BJ (cell line): ENCODE data around the gene RNF220. TPM values are rescaled to one million over a fixed set of nuclear protein-coding genes. Genes with fewer than 3 reads are reported as not detected.

ENCODE experiments used
- CTCF ChIA-PET: fragments of 350-600 bp; formaldehyde crosslinking; extraction: SDS; loops from one replicate; lab custom pipeline; 2021; ENCODE audit warnings: antibody characterized with exemption, inconsistent platforms; lab: Yijun Ruan, JAX
- POLR2A ChIA-PET: fragments of 300-600 bp; sonication (Branson Sonifier 250); formaldehyde crosslinking; extraction: SDS; loops from one replicate; lab custom pipeline; 2021; ENCODE audit warnings: antibody characterized with exemption; lab: Charles Lee
- DNase-seq: peaks from one replicate; pipeline ENCODE4 v3.0.0-alpha.2; 2011; ENCODE audit warnings: low read depth
- H3K27me3 ChIP-seq: 2 replicates; pipeline ENCODE4 v1.6.0; 2011; ENCODE audit warnings: low read length; ENCODE audit not compliant: control insufficient read depth, insufficient read depth
- H3K36me3 ChIP-seq: 2 replicates; pipeline ENCODE4 v1.5.1; 2011; ENCODE audit warnings: low read length; ENCODE audit not compliant: control insufficient read depth, insufficient read depth
- H3K4me3 ChIP-seq: 2 replicates; pipeline ENCODE4 v1.5.1; 2011; ENCODE audit warnings: low read depth, mild to moderate bottlenecking, control low read depth, low read length
- polyA plus RNA-seq: library from polyadenylated mRNA; depleted of rRNA; stranded (reverse); fragments of >200 nt; gene quantifications from 2 replicates; pipeline ENCODE4 v1.2.3, GENCODE V29; 2011
- TF ChIP-seq, protein P1 (sequence below): IDR thresholded peaks from 2 replicates; pipeline ENCODE4 v1.5.1; 2011; ENCODE audit warnings: low read depth, mild to moderate bottlenecking, control low read depth, inconsistent platforms, low read length, moderate library complexity; ENCODE audit not compliant: insufficient read depth

Gene RNF220
- polyA plus RNA-seq, 1 experiment: 65.4 TPM

DNA sequence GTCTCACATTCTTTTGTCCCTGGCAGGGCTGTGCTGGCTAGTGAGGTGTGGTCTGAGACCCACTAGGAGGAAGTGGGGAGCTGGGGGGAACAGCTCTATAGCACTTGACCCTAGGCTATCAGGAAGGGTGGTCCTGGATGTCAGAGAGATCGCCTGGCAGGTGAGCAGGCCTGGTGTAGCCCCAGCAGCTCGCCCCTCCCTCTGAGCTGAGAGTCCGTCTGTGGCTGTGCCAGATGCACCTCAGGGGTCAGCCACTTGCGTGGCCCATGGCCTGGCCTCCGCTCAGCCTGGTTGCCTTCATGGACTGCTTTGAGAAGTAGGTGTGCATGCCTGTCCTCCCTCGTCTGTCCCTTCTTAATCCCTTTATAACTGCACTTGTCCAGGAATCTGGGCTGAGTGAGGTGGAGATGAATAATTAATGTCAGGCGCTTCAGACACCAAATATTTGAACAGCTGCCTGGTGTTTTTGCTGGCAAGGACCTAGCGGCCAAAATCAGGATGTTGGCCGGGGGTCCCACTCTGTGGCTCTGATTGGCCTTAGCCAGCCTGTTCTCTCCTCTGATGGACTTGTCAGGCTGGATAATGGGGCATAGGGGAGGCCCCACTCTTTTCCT is 238.8 kb downstream of the RNF220 start:
- no peak for DNase-seq
- Histone ChIP-seq H3K27me3 (no peaks in the 10 kb centered on the region), H3K4me3 (no peak overlapping the region), H3K36me3 (peaks cover 30% of the 10 kb centered on the region)
- ChIA-PET CTCF (interaction anchor here (0.8 to 13.4 kb wide), 5 partner anchors 6 to 34 kb away, joined by 3 to 192 read pairs (median 4); no protein-coding TSS in a partner anchor), POLR2A (interaction anchor here (0.6 kb wide), 1 partner anchor 83 kb away, joined by 3 read pairs; no protein-coding TSS in a partner anchor)
- TF ChIP-seq, protein P1, sequence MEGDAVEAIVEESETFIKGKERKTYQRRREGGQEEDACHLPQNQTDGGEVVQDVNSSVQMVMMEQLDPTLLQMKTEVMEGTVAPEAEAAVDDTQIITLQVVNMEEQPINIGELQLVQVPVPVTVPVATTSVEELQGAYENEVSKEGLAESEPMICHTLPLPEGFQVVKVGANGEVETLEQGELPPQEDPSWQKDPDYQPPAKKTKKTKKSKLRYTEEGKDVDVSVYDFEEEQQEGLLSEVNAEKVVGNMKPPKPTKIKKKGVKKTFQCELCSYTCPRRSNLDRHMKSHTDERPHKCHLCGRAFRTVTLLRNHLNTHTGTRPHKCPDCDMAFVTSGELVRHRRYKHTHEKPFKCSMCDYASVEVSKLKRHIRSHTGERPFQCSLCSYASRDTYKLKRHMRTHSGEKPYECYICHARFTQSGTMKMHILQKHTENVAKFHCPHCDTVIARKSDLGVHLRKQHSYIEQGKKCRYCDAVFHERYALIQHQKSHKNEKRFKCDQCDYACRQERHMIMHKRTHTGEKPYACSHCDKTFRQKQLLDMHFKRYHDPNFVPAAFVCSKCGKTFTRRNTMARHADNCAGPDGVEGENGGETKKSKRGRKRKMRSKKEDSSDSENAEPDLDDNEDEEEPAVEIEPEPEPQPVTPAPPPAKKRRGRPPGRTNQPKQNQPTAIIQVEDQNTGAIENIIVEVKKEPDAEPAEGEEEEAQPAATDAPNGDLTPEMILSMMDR: no peak

DNA sequence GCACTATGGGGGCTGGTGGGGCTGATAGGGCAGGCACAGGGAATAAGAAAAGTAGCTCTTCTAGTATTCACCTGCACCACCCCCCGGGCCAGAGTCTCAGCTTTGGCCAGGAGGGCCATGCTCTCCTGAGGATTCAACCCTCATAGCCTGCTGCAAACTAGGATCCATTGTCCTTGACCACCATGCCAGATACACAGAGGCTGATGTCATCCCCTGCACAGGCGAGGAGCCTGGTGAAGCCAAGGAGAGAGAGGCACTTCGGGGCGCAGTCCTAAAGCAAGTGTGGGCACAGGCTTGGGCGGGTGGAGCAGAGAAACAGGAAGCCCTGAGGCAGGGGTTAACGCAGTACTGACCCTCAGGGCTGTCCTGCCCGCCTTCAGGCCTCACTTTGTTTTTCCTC is 239.8 kb downstream of the RNF220 start:
- Histone ChIP-seq H3K27me3 (no peaks in the 10 kb centered on the region), H3K4me3 (no peak overlapping the region), H3K36me3 (peaks cover 29% of the 10 kb centered on the region)
- CTCF ChIA-PET: interaction anchor here (0.6 to 9.0 kb wide), 3 partner anchors 26 to 40 kb away, joined by 3 to 424 read pairs (median 45); no protein-coding TSS in a partner anchor
- no peak for DNase-seq
- POLR2A ChIA-PET: no interaction called here
- TF ChIP-seq, protein P1: no peak

DNA sequence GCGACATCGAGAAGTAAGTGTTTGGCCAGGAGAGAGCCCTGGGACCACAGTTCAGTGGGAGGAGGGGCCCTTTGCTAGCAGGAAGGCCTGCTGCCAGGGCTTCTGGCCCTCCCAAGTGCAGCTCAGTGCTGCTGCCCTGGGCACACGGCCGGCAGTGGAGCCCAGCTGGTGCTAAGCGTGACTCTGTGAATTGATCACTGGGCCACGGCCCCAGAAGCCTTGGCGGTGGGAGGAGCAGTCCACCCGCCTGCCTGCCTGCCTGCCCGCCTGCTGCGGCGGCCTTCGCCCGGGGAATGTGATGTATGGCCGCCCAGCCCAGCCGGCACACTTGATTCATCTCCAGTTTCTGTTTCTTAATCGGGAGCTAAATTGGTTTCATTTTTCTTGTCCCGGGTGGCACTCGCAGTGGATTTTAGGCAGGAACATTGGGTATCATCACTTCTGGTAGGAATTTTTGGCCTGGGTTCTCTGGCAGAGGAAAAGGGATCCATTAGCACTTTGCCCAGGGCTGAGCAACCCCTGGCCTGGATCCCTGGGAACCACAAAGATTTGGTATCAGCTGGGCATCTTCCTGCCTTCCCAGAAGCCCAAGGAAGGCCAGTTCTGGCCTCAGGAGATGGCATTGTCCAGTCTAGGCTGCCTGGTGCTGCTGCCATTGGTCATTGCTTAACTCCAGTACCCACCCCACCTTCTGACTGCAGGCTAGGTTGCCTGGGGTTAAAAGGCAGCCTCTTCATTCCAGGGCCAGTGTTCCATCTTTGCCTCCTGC is 240.6 kb downstream of the RNF220 start:
- DNase-seq: no peak
- Histone ChIP-seq H3K27me3 (no peaks in the 10 kb centered on the region), H3K4me3 (no peak overlapping the region), H3K36me3 (peaks cover 31% of the 10 kb centered on the region)
- POLR2A ChIA-PET: no interaction called here
- CTCF ChIA-PET: interaction anchor here (1.0 to 9.0 kb wide), 2 partner anchors 40 to 56 kb away, joined by 3 to 424 read pairs; no protein-coding TSS in a partner anchor
- TF ChIP-seq, protein P1: no peak

DNA sequence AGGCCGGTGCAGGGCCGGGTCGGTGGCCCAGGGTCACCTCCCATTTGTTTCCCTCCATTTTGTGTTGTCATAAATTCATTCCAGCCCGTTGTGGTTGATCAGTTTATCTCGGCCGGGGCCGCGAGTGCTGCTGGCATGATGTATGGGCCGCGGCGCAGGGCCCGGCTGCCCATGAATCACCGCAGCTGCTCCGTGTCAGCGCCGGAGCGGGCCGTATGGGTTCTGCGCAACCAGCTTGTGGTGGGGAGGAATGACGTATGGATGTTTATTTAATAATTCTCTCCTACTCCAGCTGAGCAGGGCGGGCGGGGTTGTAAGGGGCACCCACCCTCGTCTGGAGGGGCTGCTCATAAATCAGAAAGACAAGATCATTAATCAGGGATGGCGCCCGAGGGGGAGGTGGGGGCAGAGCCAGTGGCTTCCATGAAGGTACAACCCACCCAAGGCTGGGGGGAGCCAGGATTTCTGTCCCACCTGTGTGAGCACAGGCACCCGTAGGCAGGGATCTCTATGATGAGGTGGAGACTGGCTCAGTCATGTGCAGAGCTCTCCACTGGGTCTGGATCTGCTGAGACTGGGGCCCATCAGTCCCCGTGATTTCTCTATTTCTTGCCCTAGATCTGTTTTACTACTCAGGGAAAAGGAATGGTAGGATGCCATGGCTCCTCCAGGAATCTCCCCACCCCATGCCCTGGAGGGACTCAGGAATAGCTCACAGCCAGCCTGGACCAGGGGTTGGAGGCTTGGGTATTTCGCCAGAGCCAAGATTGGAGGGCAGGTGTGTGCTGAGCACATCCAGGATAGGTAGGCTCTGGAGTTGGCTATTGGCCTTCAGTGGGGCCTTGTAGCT is 241.4 kb downstream of the RNF220 start:
- TF ChIP-seq, protein P1: no peak
- H3K36me3 ChIP-seq: peaks cover 28% of the 10 kb centered on the region
- ChIA-PET CTCF (interaction anchor here (1.0 to 9.0 kb wide), 4 partner anchors 9 to 57 kb away, joined by 3 to 424 read pairs (median 98); no protein-coding TSS in a partner anchor), POLR2A (no interaction called here)
- DNase-seq: no peak
- H3K27me3 ChIP-seq: no peaks in the 10 kb centered on the region
- H3K4me3 ChIP-seq: no peak overlapping the region
